GM21515 (cell line): ENCODE measurements around the gene SFXN1.

Source experiments
- ATAC-seq: cut with Tn5 transposase; IDR thresholded peaks from one replicate; pipeline ENCODE4 v1.9.1; 2021; ENCODE audit not compliant: unreplicated experiment

SFXN1 gene

DNA sequence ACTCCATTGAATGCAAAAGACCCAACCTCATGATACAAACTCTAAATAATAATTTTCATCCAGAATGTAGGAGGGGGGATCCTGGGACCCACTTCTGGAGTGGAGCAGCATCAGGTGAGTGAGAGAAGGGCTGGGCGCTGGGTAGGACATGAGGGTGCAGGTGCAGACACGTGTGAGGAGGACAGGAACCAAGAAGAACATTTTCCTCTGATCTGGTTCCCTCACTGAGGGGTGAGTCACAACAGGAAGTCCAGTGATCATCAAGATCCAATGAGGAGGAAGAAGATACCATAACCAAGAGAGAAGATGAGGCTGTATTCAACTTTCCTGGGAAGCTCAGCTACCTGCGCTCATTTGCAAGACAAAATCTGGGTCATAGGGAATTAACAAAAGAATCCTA is 57.4 kb downstream of the SFXN1 start:
- no peak for ATAC-seq

DNA sequence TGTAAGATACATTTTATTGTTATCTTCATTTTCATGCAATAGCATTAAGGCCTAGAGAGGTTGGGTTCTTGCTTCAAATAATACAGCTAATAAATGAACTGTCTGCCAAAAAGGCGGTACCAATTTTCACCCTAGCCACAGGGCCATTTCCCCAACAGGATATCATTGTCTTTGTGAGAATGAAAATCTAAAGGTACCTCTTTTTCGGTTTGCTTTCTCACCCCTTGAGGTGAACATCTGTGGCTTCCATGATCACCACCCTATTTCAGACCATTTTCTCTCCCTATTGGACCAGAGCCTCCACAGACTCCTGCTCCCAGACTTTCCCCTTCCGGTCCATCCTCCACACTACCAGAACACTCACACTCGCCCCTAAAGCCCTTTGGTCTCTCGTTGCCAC is 60.2 kb downstream of the SFXN1 start:
- ATAC-seq, result no peak

DNA sequence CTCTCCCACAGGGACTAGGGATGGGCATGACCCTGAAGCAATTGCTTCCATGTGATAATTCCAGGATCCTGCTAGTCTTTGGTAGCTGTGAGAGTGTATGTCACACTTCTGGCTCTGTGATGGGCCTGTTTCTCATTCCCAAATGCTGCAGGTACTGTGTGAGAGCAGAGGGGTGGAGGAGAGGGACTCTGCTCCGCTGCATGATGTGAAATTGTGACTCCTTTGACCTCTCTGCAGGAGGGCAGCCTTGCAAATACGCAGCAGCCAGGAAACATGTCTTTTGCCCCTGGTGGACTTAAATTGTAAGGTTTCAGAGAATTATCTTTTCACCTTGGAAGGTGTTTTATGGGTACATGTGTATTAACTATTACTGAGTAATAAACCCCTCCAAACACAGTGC is 61.6 kb downstream of the SFXN1 start:
- ATAC-seq, result no peak

DNA sequence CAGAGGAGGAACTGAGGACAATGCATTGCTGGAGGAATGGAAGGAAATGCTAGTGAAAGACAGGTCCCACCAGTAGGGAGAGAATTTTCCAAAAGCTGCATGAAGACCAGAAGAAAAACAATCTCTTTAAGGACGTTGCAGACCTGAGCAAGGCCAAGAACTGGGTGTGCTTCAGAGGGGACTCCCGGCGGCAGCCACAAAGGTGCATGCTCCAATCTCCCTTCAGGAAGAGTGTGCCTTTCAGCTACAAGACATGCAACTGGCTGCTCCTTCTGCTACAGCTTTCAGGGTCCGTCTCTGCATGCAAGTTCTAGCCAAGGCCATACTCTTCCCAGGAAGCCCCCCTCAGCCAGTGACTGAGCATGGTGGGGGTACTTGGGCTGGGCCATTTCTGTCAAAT is 62.9 kb downstream of the SFXN1 start:
- no peak for ATAC-seq

DNA sequence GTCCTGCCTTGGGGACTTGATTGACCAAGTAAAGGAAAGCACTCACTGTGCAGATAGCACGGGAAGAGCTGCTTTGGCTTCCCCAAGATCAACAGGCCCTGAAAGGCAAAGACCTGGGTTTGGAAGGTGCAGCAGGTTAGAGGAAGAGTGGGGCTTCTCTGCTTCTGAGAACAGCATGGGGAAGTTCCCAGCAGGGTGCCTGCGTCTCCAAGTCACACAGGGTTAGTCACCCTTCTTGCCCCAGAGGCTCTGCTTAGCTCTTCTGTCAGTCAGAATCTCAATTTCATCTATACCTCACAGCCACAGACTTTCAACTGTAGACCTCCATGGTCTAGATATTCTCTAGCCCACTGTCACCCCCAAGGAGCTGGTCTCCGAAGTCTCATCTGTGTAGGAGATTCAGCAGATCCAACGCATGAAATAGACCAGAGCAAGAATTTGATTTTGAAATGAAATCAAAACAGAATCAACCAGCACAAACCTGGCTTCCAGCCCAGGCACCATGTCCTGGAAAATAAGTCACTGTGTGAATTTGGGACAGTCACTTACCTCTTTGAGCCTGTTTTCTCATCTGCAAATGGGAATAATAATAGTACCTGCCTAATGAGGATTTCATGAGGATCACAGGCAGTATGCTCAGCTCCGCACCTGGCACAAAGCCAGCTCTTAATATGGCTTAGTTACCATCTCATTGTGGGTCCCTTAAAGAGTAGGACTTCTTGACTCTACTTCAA is 64.0 kb downstream of the SFXN1 start:
- ATAC-seq, result no peak

DNA sequence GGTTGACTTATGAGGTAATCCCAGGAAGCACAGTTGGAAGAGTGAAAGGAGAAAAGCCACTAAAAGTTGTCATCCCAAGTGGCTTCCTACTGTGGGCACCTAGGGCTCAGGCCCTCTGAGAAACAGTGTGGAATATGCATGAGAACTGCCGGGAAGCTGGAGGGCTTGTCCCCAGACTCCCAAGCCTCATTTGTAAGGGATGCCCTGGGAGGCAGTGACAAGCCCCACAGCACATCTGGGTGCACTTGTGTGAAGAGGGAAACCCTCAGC is 64.5 kb downstream of the SFXN1 start:
- ATAC-seq, result no peak

DNA sequence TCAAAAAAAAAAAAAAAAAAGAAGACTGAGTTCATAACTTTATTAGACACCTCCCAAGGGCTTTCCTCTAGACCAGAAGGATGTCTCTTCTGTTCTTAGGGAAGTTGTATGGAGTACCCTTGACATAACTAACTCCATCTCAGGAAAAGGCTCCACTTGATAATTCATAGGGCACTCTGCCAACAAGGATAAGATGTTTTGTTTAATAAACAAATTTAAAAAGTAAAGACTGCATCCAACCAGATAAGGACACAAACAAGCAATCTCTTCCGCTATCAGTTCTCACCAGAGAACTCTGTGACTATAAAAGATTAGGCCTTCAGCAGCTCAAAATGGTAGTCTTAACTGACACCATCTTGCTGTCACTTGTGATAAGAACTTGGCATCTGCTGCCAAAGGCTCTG is 65.8 kb downstream of the SFXN1 start:
- no peak for ATAC-seq

DNA sequence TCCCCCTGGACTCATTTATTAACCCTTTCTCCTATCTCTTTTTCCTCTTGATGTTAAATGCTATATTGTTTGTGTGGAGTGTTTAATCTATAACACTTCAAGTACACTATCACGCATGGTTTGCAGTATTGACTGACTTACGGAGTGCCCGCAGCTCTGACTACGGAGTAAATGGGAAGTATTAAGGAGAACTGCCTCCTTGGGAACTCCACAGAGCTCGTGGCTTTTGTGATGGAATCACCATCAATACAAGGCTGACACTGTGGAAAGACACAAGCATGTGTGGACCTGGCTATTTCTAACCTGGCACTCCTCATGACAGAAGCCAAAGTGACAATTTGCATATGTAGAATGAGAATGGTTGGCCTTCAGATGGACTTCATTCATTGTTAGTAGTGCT is 66.2 kb downstream of the SFXN1 start:
- ATAC-seq, result no peak

DNA sequence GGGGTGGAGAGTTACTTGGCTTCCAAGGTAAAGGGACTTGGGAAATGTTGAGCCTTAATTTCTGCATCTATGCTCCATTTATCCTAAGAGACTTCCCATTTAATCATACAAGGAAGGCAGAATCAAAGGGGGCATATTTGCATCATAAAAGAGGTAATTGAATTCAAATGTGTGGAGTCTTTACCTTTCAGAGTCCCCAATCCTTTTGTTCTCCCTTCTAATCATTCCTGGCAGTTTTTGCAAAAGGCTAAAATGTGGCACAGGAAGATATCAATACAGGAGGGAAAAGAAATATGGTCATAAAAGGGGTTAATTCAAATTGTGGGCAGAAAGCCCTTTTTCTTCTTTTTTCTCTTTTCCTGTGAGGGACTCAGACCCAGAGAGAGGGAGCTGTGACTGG is 69.5 kb downstream of the SFXN1 start:
- no peak for ATAC-seq

DNA sequence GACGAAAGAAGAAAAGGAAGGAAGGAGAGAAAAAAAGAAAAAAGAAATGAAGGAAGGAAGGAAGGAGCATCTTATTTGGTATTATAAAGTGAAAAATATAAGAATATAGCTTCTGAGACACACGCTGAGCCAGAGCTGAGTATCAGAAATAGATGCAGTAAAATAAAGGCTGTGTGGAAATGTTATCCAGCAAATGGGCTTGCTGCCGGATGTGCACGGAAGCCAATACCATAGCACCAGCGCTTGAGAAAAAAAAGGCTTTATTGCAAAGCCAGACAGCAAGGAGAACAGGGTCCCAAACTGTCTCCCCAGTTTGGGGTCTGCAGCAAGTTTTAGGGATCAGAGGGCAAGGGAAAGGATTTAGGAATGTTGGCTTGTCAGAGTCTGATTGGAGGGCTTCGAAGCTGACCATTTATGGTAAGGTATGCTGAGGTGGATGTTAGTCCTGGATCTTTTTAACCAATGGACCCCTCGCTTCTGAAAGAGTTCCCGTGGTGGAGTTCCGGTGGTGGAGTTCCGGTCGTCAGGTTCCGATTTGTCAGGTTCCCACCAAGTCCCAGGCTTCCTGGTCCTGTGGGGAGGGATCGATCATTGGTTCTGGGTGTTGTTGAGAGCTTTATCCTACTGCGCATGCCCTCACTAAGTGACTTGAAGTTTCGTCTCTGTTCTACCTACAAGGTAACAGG is 70.4 kb downstream of the SFXN1 start:
- no peak for ATAC-seq

DNA sequence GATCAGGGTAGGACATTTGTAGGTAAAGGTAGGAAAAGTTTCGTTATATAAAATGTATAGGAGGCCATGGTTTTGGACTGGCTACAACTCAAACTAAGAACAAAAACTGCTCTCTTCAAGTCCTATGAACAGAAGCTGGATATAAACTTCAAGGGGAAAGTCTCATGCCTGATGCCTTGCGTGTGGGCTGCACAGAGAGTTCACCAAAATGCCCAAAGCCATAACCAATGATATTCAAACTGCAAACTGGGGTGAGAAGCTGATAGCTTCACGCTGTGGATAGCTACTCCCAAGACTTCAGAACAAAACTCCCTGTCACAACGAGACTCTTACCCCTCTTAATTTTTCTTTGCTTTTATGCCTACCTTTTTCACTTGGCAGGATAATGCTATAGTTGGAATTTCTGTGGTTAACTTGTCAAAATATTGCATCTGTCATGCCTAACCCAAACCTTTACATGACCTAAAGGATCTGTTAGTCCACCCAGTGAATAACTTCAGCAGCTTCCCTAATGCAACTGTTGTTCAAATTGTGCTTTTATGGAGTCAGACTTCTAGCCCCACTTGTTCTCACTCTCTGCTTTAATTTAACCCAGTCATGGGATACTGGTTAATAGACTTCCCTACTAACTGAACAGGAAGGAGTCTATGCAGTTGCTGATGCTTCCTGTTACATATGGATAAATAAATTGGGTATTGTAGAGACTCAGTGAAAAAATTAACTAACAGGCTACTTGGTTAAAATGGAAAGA is 71.9 kb downstream of the SFXN1 start:
- ATAC-seq, result no peak

DNA sequence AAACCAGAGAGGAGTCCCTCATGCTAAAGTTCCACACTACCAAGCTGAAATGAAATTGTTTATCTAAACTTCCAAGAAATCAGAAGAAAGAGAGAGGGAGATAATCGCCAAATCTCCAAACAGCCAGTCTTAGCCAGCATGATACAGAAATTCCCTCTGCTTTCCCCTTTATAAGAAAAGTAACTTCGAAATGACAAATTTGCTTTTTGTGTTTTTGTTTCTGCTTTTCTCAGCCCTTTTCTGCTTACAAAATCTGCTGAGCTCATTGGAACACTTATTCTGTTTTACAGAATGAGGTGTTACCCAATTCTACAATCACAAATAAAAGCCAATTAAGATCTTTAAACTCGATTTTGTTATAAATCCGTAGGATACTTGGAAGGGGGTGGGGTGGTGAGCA is 72.9 kb downstream of the SFXN1 start:
- no peak for ATAC-seq

DNA sequence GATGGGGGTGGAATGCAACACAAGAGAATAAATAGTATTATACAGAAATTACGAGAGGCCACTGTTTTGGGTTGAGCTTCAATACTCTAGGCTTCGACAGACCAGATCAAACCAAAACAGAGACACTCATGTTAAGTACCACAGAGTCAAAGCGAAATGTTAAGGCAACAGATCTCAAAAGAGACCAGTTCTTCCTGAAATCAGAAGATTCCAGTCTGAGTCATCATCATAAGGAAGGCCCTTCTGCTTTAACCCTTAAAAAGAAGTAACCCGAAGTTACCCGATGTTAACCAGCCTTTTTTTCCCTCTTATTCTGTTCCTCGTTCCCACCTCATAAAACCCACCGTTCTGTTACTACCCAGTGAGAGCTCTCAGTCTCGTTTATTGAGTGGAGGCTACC is 75.9 kb downstream of the SFXN1 start:
- ATAC-seq, result no peak

DNA sequence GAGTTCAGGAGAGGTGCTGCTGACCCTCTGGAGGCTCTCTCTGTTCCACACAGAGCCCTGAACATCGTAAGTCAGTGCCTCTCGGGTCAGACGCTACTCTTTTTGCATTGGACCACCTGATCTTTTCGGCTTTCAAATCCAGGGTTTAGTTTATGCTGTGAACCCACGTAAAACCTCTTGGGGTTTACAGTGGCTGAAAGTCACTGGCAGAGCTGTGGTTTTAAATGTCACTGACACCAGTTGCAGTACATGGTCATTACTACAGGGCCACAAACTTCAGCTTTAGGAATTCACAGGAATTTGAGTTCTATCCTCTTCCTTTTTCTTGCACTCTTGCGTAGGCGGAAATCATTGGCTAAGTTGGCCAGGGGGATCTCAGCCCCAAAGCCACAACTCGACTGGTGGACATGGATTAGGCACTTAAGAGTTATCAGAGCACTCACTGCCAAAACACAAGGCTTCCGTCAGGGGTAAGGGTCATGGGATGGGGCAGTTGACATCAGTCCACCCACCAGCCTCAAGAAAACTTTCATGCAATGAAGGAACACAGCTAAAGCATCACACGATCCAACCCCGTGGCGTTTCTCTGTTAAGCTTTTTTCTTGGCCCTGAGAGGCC is 76.9 kb downstream of the SFXN1 start:
- no peak for ATAC-seq

DNA sequence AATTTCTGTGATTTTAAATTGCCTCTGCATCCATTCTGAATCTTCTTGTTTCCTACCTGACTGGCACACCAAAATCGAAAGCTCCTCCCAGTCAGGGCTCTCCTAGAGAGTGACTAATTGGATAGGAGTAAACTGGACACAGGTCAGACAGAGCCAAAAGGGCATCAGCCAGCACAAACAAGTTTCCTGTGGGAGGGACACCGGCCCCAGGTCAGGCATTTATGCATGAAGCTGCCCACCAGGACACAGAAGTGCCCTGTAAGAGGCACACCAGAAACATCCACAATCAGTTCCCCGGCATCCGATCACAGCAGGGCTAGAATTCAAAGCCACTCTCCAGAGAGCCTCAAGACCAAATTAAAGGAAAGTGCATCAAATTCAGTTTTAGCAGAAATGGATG is 78.4 kb downstream of the SFXN1 start:
- ATAC-seq, result no peak

DNA sequence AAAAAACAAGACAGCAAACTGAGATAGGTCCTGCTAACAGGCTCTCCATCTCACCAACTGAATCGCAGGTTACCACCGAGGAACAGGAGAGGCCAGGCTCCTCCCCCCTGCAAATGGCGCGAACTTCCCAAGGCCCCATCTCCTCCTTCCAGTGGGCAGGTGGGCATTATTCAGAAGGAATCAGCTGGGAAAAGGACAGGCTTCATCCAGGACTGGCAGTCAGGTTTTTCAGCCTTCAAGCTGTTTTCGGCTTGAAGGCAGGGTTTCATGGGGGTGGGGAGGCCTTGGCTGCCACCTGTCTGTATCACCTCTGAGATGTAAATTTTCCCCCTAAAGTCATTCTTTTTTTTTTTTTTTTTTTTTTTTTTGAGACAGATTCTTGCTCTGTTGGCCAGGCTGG is 79.4 kb downstream of the SFXN1 start:
- no peak for ATAC-seq

DNA sequence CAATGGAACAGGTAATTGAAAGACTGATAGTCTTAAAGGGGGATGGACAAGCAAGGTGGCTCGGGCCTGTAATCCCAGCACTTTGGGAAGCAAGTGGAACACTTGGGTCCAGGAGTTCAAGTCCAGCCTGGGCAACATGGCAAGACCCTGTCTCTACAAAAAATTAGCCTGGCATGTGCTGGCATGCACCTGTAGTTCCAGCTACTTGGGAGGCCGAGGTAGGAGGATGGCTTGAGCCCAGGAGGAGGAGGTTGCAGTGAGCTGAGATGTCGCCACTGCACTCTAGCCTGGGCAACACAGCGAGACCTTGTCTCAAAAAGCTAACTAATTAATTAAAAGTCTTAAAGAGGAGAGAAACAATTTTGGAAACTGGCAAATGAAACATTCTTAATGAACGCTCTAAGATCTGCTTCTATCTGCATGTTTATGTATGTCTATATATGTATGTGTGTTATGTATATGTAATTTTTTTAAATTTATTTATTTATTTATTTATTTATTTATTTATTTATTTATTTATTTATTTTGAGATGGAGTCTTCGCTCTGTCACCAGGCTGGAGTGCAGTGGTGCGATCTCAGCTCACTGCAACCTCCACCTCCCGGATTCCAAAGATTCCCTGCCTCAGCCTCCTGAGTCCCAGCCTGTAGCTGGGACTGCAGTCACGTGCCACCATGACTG is 80.6 kb downstream of the SFXN1 start:
- ATAC-seq, result no peak

DNA sequence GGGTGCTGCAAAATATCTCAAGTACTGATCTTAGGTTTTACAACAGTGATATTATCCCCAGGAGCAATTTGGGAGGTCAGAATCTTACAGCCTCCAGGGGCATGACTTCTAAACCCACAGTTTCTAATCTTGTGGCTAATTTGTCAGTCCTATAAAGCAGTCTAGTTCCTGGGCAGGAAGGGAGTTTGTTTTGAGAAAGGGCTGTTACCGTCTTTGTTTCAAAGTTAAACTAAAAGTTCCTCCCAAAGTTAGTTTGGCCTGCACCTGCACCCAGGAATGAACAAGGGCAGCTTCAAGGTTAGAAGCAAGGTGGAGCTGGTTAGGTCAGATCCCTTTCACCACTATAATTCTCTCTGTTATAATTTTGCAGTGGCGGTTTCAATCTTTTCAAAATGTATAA is 81.7 kb downstream of the SFXN1 start:
- no peak for ATAC-seq

DNA sequence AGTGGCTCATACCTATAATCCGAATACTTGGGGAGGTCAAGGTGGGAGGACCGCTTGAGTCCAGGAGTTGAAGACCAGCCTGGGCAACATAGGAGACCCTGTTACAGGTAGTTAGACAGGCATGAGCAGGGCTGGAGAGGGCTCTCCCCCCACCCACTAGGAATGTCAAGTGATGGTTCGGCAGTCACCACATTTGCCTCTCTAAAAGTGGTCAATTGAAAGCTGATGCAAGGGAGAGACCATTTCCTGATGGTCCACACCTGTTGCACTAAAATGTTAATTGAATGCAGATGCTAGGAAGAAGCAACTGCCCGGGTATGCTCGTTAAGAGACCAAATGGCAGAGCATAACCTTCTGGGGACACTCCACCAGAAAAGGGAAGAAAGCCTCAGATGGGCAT is 82.7 kb downstream of the SFXN1 start:
- no peak for ATAC-seq

DNA sequence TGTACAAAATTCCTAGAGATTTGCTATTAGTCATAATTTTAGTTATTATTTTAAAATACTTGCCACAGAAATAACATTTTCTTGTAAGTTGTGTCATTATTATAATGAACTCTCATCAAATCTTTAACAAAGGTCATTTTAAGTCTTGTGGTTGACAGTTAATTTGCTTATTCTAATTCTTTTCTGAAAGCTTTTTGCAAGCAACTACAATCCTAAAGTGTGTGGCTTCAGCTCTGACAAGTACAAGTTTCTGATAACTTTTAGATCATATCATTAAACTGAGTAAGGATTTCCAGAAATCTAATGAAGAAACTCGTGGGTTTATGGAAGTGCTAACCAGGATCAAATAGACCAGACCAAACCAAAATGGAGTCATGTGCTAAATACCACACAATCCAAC is 86.4 kb downstream of the SFXN1 start:
- no peak for ATAC-seq

DNA sequence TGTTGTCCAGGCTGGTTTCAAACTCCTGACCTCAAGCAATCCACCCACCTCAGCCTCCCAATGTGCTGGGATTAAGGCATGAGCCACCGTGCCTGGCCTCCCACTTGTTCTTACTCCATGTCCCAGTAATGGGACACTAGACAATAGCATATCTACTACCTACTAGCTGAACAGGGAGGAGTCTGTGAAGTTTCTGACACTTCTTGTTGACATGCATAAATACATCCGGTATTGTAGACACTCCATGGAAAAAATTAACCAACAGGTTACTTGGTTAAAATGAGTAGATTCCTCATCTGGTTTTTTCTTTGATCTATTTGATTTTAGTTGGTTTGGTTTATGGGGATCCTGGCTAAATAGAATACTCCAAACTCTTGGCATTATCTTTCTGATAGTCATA is 88.3 kb downstream of the SFXN1 start:
- no peak for ATAC-seq

DNA sequence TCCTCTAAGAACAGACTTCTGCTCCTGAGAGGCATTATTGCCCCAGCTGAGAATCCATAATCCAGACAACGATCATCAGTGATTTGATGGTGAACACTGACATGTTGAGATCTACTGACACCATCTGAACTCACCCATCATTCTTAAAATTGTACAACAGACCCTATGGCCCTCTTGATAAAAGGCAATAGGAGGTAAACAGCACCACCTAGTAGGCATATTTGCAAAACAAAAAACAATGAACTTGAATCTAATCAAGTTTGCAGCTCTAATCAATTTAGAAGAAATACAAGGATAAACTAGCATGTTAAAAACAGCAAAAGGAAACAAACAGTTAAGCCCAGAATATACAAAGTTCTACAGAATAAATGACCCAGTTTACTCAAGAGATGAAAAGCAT is 89.6 kb downstream of the SFXN1 start:
- ATAC-seq, result no peak
